Neural cell (in vitro differentiated cells): ENCODE data around the gene OTULIN. TPM values are rescaled to one million over a fixed set of nuclear protein-coding genes. Genes with fewer than 3 reads are reported as not detected.

Experiments used
- H2AFZ ChIP-seq: fragments of 200-600, 300-800 bp; sonication (generic), shearing (Covaris generic); 2 replicates; pipeline ENCODE4 v1.6.0; 2014; ENCODE audit warnings: low read depth, mild to moderate bottlenecking, antibody characterized with exemption, low read length, moderate library complexity
- H3F3A ChIP-seq: fragments of 200-600 bp; shearing (Covaris generic); 2 replicates; pipeline ENCODE4 v1.6.1; 2016; ENCODE audit warnings: mild to moderate bottlenecking, moderate library complexity, mixed read lengths, antibody characterized with exemption, low read length; ENCODE audit not compliant: insufficient read depth, poor library complexity, severe bottlenecking
- H3K27ac ChIP-seq: fragments of 200-600, 300-800 bp; sonication (generic), shearing (Covaris generic); 2 replicates; pipeline ENCODE4 v1.5.1; 2014; ENCODE audit warnings: mild to moderate bottlenecking, low read length, moderate library complexity
- H3K27me3 ChIP-seq: fragments of 300-800, 200-600 bp; sonication (generic), shearing (Covaris generic); 2 replicates; pipeline ENCODE4 v1.6.0; 2014; ENCODE audit warnings: mild to moderate bottlenecking, low read depth, low read length, moderate library complexity; ENCODE audit not compliant: insufficient read depth
- H3K36me3 ChIP-seq: fragments of 300-800, 200-600 bp; sonication (generic), shearing (Covaris generic); 2 replicates; pipeline ENCODE4 v1.5.1; 2014; ENCODE audit warnings: mild to moderate bottlenecking, antibody characterized with exemption, low read length, moderate library complexity; ENCODE audit not compliant: insufficient read depth
- H3K4me2 ChIP-seq: fragments of 300-800, 200-600 bp; sonication (generic), shearing (Covaris generic); 2 replicates; pipeline ENCODE4 v1.6.0; 2014; ENCODE audit warnings: mild to moderate bottlenecking, low read length
- H3K4me3 ChIP-seq: fragments of 300-800, 200-600 bp; sonication (generic), shearing (Covaris generic); 2 replicates; pipeline ENCODE4 v1.5.1; 2014; ENCODE audit warnings: mild to moderate bottlenecking, low read length, moderate library complexity
- H3K79me2 ChIP-seq: fragments of 200-600 bp; shearing (Covaris generic); replicated peaks from 2 replicates; pipeline ENCODE4 v1.6.0; 2014; ENCODE audit warnings: mild to moderate bottlenecking, low read length, moderate library complexity; ENCODE audit not compliant: insufficient read depth
- H3K9ac ChIP-seq: fragments of 300-800, 200-600 bp; sonication (generic), shearing (Covaris generic); 2 replicates; pipeline ENCODE4 v1.6.1; 2016; ENCODE audit warnings: mild to moderate bottlenecking, low read length, mixed read lengths
- H3K9me2 ChIP-seq: fragments of 200-600 bp; shearing (Covaris generic); 2 replicates; pipeline ENCODE4 v1.6.1; 2016; ENCODE audit warnings: mild to moderate bottlenecking, low read length, mixed read lengths; ENCODE audit not compliant: insufficient read depth
- H3K9me3 ChIP-seq: fragments of 200-600, 300-800 bp; sonication (generic), shearing (Covaris generic); 2 replicates; pipeline ENCODE4 v1.6.1; 2016; ENCODE audit warnings: mild to moderate bottlenecking, mixed run types, low read length, moderate library complexity, mixed read lengths
- H4K20me1 ChIP-seq: fragments of 200-600 bp; shearing (Covaris generic); 2 replicates; pipeline ENCODE4 v1.6.1; 2016; ENCODE audit warnings: mild to moderate bottlenecking, mixed run types; ENCODE audit not compliant: insufficient read depth
- CTCF ChIP-seq: fragments of 450-650 bp; IDR thresholded peaks from 2 replicates; pipeline ENCODE4 v1.5.1; 2014; ENCODE audit warnings: antibody characterized with exemption, mild to moderate bottlenecking, moderate library complexity; ENCODE audit not compliant: poor library complexity, severe bottlenecking
- EP300 ChIP-seq: fragments of 450-650 bp; conservative IDR thresholded peaks from 2 replicates; pipeline ENCODE4 v1.6.1; 2014; ENCODE audit warnings: antibody characterized with exemption, mild to moderate bottlenecking, moderate library complexity; ENCODE audit not compliant: poor library complexity, severe bottlenecking
- EZH2 ChIP-seq: fragments of 200-600, 300-800 bp; shearing (Covaris generic), sonication (generic); IDR thresholded peaks from 2 replicates; pipeline ENCODE4 v1.6.1; 2014; ENCODE audit warnings: antibody characterized with exemption, low read length, borderline replicate concordance, mild to moderate bottlenecking; ENCODE audit not compliant: insufficient read depth, poor library complexity, severe bottlenecking
- MXI1 ChIP-seq: fragments of 450-650 bp; conservative IDR thresholded peaks from 2 replicates; pipeline ENCODE4 v1.6.1; 2014; ENCODE audit warnings: antibody characterized with exemption, mild to moderate bottlenecking; ENCODE audit not compliant: poor library complexity, severe bottlenecking
- POLR2AphosphoS5 ChIP-seq: IDR thresholded peaks from 2 replicates; pipeline ENCODE4 v1.6.1; 2012
- RAD21 ChIP-seq: fragments of 450-650 bp; conservative IDR thresholded peaks from 2 replicates; pipeline ENCODE4 v1.6.1; 2014; ENCODE audit warnings: antibody characterized with exemption, mild to moderate bottlenecking, moderate library complexity
- REST ChIP-seq: IDR thresholded peaks from 2 replicates; pipeline ENCODE4 v1.6.1; 2012; ENCODE audit warnings: borderline replicate concordance
- SMC3 ChIP-seq: fragments of 450-650 bp; conservative IDR thresholded peaks from 2 replicates; pipeline ENCODE4 v1.6.1; 2014; ENCODE audit warnings: antibody characterized with exemption, mild to moderate bottlenecking, moderate library complexity; ENCODE audit not compliant: poor library complexity
- TAF1 ChIP-seq: IDR thresholded peaks from 2 replicates; pipeline ENCODE4 v1.6.1; 2012; ENCODE audit warnings: low read depth
- polyA plus RNA-seq: library from polyadenylated mRNA; depleted of rRNA; stranded (reverse); fragments of >200 nt; gene quantifications from 2 replicates; pipeline ENCODE4 v1.2.3, GENCODE V29; 2014

Gene OTULIN
- polyA plus RNA-seq, 1 donor from 2014 or later: 19.9 TPM

- H3K4me2 ChIP-seq: no peak overlapping the region
Observed at GRCh38 chr5:14630671-14631070, 33.8 kb upstream of the OTULIN start.

GRCh38 chr5:14635656-14636055 is 28.9 kb upstream of the OTULIN start:
- no peak overlapping the region for H3K9ac ChIP-seq
- no peak overlapping the region for H3K4me2 ChIP-seq
- no peak overlapping the region for H3K4me3 ChIP-seq
- H2AFZ ChIP-seq: no peak overlapping the region
- no peaks in the 10 kb centered on the region for H3K9me3 ChIP-seq
- H3K27ac ChIP-seq: no peak overlapping the region
- H4K20me1 ChIP-seq: no peaks in the 10 kb centered on the region
- H3K9me2 ChIP-seq: no peaks in the 10 kb centered on the region
- no peaks in the 10 kb centered on the region for H3K27me3 ChIP-seq
- H3K79me2 ChIP-seq: no peaks in the 10 kb centered on the region
- no peaks in the 10 kb centered on the region for H3F3A ChIP-seq
- H3K36me3 ChIP-seq: no peaks in the 10 kb centered on the region
- TF ChIP-seq RAD21: no peak
- TF ChIP-seq SMC3: no peak
- TF ChIP-seq CTCF: no peak
- no peak for TF ChIP-seq EZH2
- TF ChIP-seq EP300: no peak
- TF ChIP-seq TAF1: no peak

More at GRCh38 chr5:14630671-14631070, 33.8 kb upstream of the OTULIN start:
- H2AFZ ChIP-seq: no peak overlapping the region
- H4K20me1 ChIP-seq: no peaks in the 10 kb centered on the region
- H3K27me3 ChIP-seq: no peaks in the 10 kb centered on the region
- no peaks in the 10 kb centered on the region for H3K36me3 ChIP-seq
- no peaks in the 10 kb centered on the region for H3K79me2 ChIP-seq
- no peak overlapping the region for H3K9ac ChIP-seq
- TF ChIP-seq POLR2AphosphoS5 (no peak), RAD21 (no peak), TAF1 (no peak), REST (no peak), MXI1 (no peak), SMC3 (no peak), EP300 (no peak), EZH2 (no peak), CTCF (no peak)
- H3K27ac ChIP-seq: no peak overlapping the region
- no peaks in the 10 kb centered on the region for H3K9me3 ChIP-seq
- no peak overlapping the region for H3K4me3 ChIP-seq
- no peaks in the 10 kb centered on the region for H3K9me2 ChIP-seq
- H3F3A ChIP-seq: no peaks in the 10 kb centered on the region
